GM19395 (cell line): ENCODE results near the gene ADAMTS2.
"Not testable (repeated sequence)": the region's sequence is repeated elsewhere in the genome, so short reads cannot be mapped to it uniquely, and the experiment has no call there.

ENCODE experiments used
- ATAC-seq: cut with Tn5 transposase; IDR thresholded peaks from one replicate; pipeline ENCODE4 v1.9.1; 2021; ENCODE audit warnings: mild to moderate bottlenecking, moderate library complexity; ENCODE audit not compliant: unreplicated experiment

Gene ADAMTS2

GRCh38 chr5:179298181-179298993 lies 46.9 kb downstream of the ADAMTS2 start:
- ATAC-seq: no peak

- ATAC-seq: no peak
These were observed 47.6 kb downstream of the ADAMTS2 start for GRCh38 chr5:179297486-179298180.

GRCh38 chr5:179297026-179297425 lies 48.2 kb downstream of the ADAMTS2 start:
- no peak for ATAC-seq

GRCh38 chr5:179296150-179296821 lies 49.0 kb downstream of the ADAMTS2 start:
- ATAC-seq: no peak

- ATAC-seq: no peak
These were observed 49.5 kb downstream of the ADAMTS2 start for GRCh38 chr5:179295778-179296149.

- no peak for ATAC-seq
These were observed 50.1 kb downstream of the ADAMTS2 start for GRCh38 chr5:179294891-179295777.

- ATAC-seq: no peak
These were observed 51.0 kb downstream of the ADAMTS2 start for GRCh38 chr5:179294131-179294780.

- ATAC-seq: no peak
These were observed 52.3 kb downstream of the ADAMTS2 start for GRCh38 chr5:179292681-179293635.

- no peak for ATAC-seq
These were observed 53.1 kb downstream of the ADAMTS2 start for GRCh38 chr5:179292202-179292601.

GRCh38 chr5:179290681-179291540 lies 54.4 kb downstream of the ADAMTS2 start:
- no peak for ATAC-seq

- ATAC-seq: no peak
These were observed 55.4 kb downstream of the ADAMTS2 start for GRCh38 chr5:179289756-179290385.

- ATAC-seq: no peak
These were observed 56.5 kb downstream of the ADAMTS2 start for GRCh38 chr5:179288809-179289185.

- no peak for ATAC-seq
These were observed 57.0 kb downstream of the ADAMTS2 start for GRCh38 chr5:179288101-179288808.

GRCh38 chr5:179287631-179288030 lies 57.6 kb downstream of the ADAMTS2 start:
- no peak for ATAC-seq

GRCh38 chr5:179287071-179287470 lies 58.2 kb downstream of the ADAMTS2 start:
- ATAC-seq: no peak

GRCh38 chr5:179285776-179286162 lies 59.5 kb downstream of the ADAMTS2 start:
- not testable (repeated sequence) for ATAC-seq
